ENCODE data around the gene ABCB9. TPM values are rescaled to one million over a fixed set of nuclear protein-coding genes. Genes with fewer than 3 reads are reported as not detected.

Gene ABCB9
- total and polyA plus RNA-seq, 2 of the 8 experiments (the other 6 are each of a cell fraction or from before 2014, with no cell fraction given): 3.8 to 8.0 TPM

DNA sequence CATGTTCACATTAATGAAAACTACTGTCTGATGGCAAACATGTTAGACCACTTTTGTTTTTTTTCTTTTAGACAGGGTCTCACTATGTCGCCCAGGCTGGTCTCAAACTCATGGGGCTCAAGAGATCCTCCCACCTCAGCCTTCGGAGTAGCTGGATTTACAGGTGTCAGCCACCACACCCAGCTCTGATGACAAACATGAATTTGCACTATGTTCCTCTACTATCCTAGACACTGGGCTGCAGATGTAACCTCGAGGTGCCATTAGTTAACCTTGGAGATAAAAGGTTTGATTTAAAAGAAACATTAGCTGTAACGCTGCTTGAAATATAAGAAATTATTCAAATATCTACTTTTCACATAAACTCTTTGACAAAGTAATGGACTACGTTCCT, 78.4 kb downstream of the ABCB9 start:
- ChIA-PET POLR2A (ENCODE audit: partially characterized antibody) (interaction anchor here (0.9 to 1.2 kb wide), 3 partner anchors 11 to 98 kb away, joined by 4 to 5 read pairs (median 5); no protein-coding TSS in a partner anchor), CTCF (ENCODE audit: partially characterized antibody) (interaction anchor here (1.4 to 2.3 kb wide), 6 partner anchors 8 to 94 kb away, joined by 3 to 11 read pairs (median 6); no protein-coding TSS in a partner anchor)
- Histone ChIP-seq H3K36me3 (ENCODE audit: control insufficient read depth in 2 of 4, insufficient read depth in 4 of 4, low read length in 3 of 4) (no peaks in the 10 kb centered on the region), H4K5ac (ENCODE audit: insufficient read length, low read depth, low read length) (no peak overlapping the region), H3K27ac (ENCODE audit: low read depth, low read length) (no peak overlapping the region), H3K4me2 (ENCODE audit: insufficient read depth in 1 of 2, low read depth in 2 of 2, low read length in 2 of 2) (peak overlapping the region in 1 of 2 experiments; percentile 18; a peak in 1 of 4 replicates), H2AK5ac (ENCODE audit: low read depth, low read length) (no peak overlapping the region), H2BK5ac (ENCODE audit: low read depth, low read length) (no peak overlapping the region), H2BK12ac (ENCODE audit: low read depth, low read length) (peak overlapping the region; percentile 20; the same call in 1 of the 2 replicates), H3K27me3 (replicated peaks in 1 of 4; ENCODE audit: control insufficient read depth in 3 of 4, extremely low read depth in 1 of 4, insufficient read depth in 3 of 4, low read length in 3 of 4) (peaks cover 0 to 3% (median 0%) of the 10 kb centered on the region in 4 experiments; a peak in 3 of 7 replicates), H3K4me3 (ENCODE audit: extremely low read depth in 1 of 4, insufficient read depth in 2 of 4, low read depth in 3 of 4, low read length in 4 of 4) (no peak overlapping the region; a peak in 1 of 8 replicates), H3K4ac (replicated peaks; ENCODE audit: insufficient read length, low read depth, low read length) (no peak overlapping the region), H2BK20ac (ENCODE audit: low read length) (no peak overlapping the region), H3K56ac (replicated peaks; ENCODE audit: insufficient read length, low read depth, low read length) (no peak overlapping the region), H3K14ac (ENCODE audit: insufficient read length) (no peak overlapping the region), H3K9ac (replicated peaks in 1 of 4; ENCODE audit: extremely low read depth in 1 of 4, low read depth in 3 of 4, low read length in 3 of 4) (no peak overlapping the region), H2BK15ac (ENCODE audit: low read length) (no peak overlapping the region), H2AFZ (ENCODE audit: low read length) (no peak overlapping the region), H3K4me1 (replicated peaks in 1 of 4; ENCODE audit: control insufficient read depth in 3 of 4, insufficient read depth in 4 of 4, low read length in 3 of 4) (peaks cover 5 to 21% (median 14%) of the 10 kb centered on the region in 4 experiments), H3K18ac (ENCODE audit: extremely low read depth, low read length) (no peak overlapping the region), H4K91ac (replicated peaks; ENCODE audit: insufficient read length, low read length) (no peak overlapping the region), H3K79me2 (ENCODE audit: control insufficient read depth in 1 of 2, insufficient read depth in 2 of 2, low read length in 2 of 2) (peaks cover 0 to 50% of the 10 kb centered on the region in 2 experiments; a peak in 3 of 4 replicates), H4K20me1 (replicated peaks in 1 of 2; ENCODE audit: control insufficient read depth in 1 of 2, insufficient read depth in 2 of 2, low read length in 2 of 2) (peaks cover 4 to 24% of the 10 kb centered on the region in 2 experiments), H4K8ac (ENCODE audit: extremely low read depth, insufficient read depth, low read length) (no peak overlapping the region), H3K79me1 (ENCODE audit: low read depth, low read length) (peaks cover 5% of the 10 kb centered on the region; the same call in 1 of the 2 replicates), H2BK120ac (replicated peaks; ENCODE audit: low read depth, low read length) (no peak overlapping the region), H3K23me2 (ENCODE audit: low read depth, low read length) (no peaks in the 10 kb centered on the region; the same call in 1 of the 2 replicates), H3K9me3 (ENCODE audit: insufficient read depth in 2 of 2, low read depth in 1 of 2, low read length in 1 of 2) (no peaks in the 10 kb centered on the region), H3K23ac (ENCODE audit: insufficient read length) (no peak overlapping the region)
- WGBS, 2 experiments (ENCODE audit: extremely low coverage in 1 of 2, insufficient coverage in 1 of 2, insufficient read length in 1 of 2, insufficient replicate concordance in 2 of 2, low coverage in 1 of 2, low lambda C conversion rate in 2 of 2, missing lambda C conversion rate in 1 of 2): 86% methylated on average over 5 of the region's 5 CpGs; no CpG with 5 or more reads in 1 of the 2 experiments
- FAIRE-seq: no peak
- DNase-seq (ENCODE audit: low read depth in 1 of 2, low spot score in 2 of 2): no peak
- TF ChIP-seq TEAD4 (IDR thresholded peaks at IDR 0.05; ENCODE audit: low read depth, low read length) (no peak), TBP (IDR thresholded peaks at IDR 0.05; ENCODE audit: low read depth, low read length) (no peak), SAP30 (IDR thresholded peaks at IDR 0.05; ENCODE audit: insufficient read depth, insufficient replicate concordance, low read length) (no peak), RBBP5 (IDR thresholded peaks at IDR 0.05; ENCODE audit: borderline replicate concordance, low read depth, low read length) (no peak), CBX5 (IDR thresholded peaks at IDR 0.05; ENCODE audit: low read depth, low read length) (no peak), SP2 (IDR thresholded peaks at IDR 0.05; ENCODE audit: low read length) (no peak), YY1 (IDR thresholded peaks at IDR 0.05; ENCODE audit: low read depth, low read length) (no peak), SP1 (IDR thresholded peaks at IDR 0.05; ENCODE audit: low read depth, low read length) (no peak), TCF12 (IDR thresholded peaks at IDR 0.05; ENCODE audit: low read depth, low read length) (no peak), GTF2F1 (IDR thresholded peaks at IDR 0.05; ENCODE audit: borderline replicate concordance, low read depth, low read length) (no peak), RXRA (IDR thresholded peaks at IDR 0.05; ENCODE audit: insufficient read depth, low read depth, low read length) (no peak), HDAC2 (IDR thresholded peaks at IDR 0.05; ENCODE audit: borderline replicate concordance in 1 of 2, low read depth in 2 of 2, low read length in 2 of 2) (no peak)
- TF ChIP-seq, protein P1, sequence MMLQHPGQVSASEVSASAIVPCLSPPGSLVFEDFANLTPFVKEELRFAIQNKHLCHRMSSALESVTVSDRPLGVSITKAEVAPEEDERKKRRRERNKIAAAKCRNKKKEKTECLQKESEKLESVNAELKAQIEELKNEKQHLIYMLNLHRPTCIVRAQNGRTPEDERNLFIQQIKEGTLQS (IDR thresholded peaks at IDR 0.05; ENCODE audit: insufficient read depth, low read depth, low read length): no peak

Measured in H1 (cell line).